Ectodermal cell (in vitro differentiated cells): ENCODE data around the gene CKB. TPM values are rescaled to one million over a fixed set of nuclear protein-coding genes. Genes with fewer than 3 reads are reported as not detected.
A peak's percentile ranks its signal among the peaks of the same experiment; 100 is the strongest.

Experiments
- H3K27ac ChIP-seq: 2 replicates; pipeline ENCODE4 v1.7.0; 2013; ENCODE audit warnings: mild to moderate bottlenecking, low read depth, low read length; ENCODE audit not compliant: insufficient read depth, poor library complexity, severe bottlenecking
- H3K27me3 ChIP-seq: 2 replicates; pipeline ENCODE4 v1.7.0; 2013; ENCODE audit warnings: mild to moderate bottlenecking, low read length; ENCODE audit not compliant: insufficient read depth, control insufficient read depth, poor library complexity, severe bottlenecking
- H3K36me3 ChIP-seq: one replicate; pipeline ENCODE4 v1.7.0; 2013; ENCODE audit warnings: low read length; ENCODE audit not compliant: control insufficient read depth, insufficient read depth
- H3K4me1 ChIP-seq: one replicate; pipeline ENCODE4 v1.7.0; 2013; ENCODE audit warnings: low read length; ENCODE audit not compliant: control insufficient read depth, insufficient read depth
- H3K4me3 ChIP-seq: 2 replicates; pipeline ENCODE4 v1.7.0; 2013; ENCODE audit warnings: low read depth, low read length, control low read depth; ENCODE audit not compliant: insufficient read depth
- H3K9me3 ChIP-seq: 2 replicates; pipeline ENCODE4 v1.7.0; 2013; ENCODE audit warnings: mild to moderate bottlenecking, low read length, moderate library complexity; ENCODE audit not compliant: control insufficient read depth
- WGBS, 2 experiments: methylation state at CpG; one replicate each; pipeline ENCODE4 v1.1.7; 2013; ENCODE audit warnings: missing lambda C conversion rate in 2 of 2; 5-methylcytosine and 5-hydroxymethylcytosine counted together
- polyA plus RNA-seq, 4 experiments: library from polyadenylated mRNA; stranded (reverse); fragments of 50-300 nt; gene quantifications; one replicate each; pipeline ENCODE4 v1.2.3, GENCODE V29; 2013

Gene CKB
- polyA plus RNA-seq (2013, experiment 1 of 4), result 293 TPM
- polyA plus RNA-seq (2013, experiment 2 of 4), result 253 TPM
- polyA plus RNA-seq (2013, experiment 3 of 4), result 281 TPM
- 303 TPM for polyA plus RNA-seq (2013, experiment 4 of 4)

DNA sequence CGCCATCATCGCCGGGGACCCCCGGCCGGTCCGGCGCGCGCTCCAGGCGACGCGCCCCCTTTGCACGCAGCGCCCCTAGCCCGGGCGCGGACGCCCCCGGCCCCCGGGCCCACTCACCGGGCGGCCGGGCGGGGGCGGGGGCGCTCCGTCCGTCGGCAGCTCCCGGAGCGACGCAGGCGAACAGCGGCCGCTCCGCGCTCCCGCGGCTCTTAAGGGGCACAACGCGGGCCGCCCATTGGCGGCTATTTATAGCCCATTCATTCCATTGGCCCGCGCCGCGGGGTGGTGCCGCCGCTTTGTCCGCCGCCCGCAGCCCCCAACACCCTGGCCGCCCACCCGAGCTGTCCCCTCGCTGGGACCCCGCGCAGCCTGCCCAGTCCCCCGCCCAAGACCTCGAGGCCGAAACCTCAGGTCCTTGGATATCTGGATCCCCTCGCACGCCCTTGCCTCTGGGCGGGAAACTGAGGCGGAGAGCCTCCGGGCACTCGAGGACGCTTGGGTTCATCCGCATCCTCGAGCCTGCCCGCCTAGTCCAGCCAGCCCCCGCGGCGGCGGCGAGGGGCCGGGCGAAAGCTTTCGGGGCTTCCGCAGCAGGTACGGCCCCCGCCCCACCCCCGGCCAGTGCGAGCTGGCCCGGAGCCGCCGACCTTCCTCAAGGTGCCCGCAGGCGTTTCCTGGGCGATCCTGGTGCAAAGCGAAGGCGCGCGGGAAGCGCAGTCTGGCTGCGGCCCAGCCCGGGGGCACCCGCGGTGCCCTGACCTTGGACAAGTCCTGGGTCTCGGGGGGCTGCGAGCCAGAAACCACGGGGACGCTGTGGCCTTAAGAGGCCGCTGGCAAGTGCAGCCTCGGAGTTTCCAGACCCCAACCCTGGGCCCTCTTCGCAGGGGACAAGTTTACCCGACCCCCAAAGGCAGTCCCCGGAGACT is at the start of gene CKB:
TSS of gene CKB (minus strand) at position 182 of the 926 bp plus-strand sequence. CDS start 337 bp downstream, outside the sequence.
- H3K4me1 ChIP-seq, result peaks cover 40% of the 10 kb centered on the region

GRCh38 chr14:103569408-103569807 is 46.8 kb upstream of the CKB start:
- Histone ChIP-seq H3K4me3 (no peak overlapping the region), H3K9me3 (no peaks in the 10 kb centered on the region), H3K27me3 (no peaks in the 10 kb centered on the region), H3K4me1 (no peaks in the 10 kb centered on the region), H3K27ac (no peak overlapping the region), H3K36me3 (no peaks in the 10 kb centered on the region)
- WGBS, 2 experiments, result 90 to 92% methylated on average over 11 of the region's 11 CpGs

More for the DNA sequence above, at the start of gene CKB:
- H3K27ac ChIP-seq, result peak within 1 kb of the TSS; percentile 16
- H3K9me3 ChIP-seq, result no peaks in the 10 kb centered on the region
- peak within 1 kb of the TSS; percentile 67 for H3K4me3 ChIP-seq
- peaks cover 38% of the 10 kb centered on the region for H3K27me3 ChIP-seq
- H3K36me3 ChIP-seq, result no peaks in the 10 kb centered on the region
- WGBS, 2 experiments, result 1 to 2% methylated on average over 107 of the region's 107 CpGs

DNA sequence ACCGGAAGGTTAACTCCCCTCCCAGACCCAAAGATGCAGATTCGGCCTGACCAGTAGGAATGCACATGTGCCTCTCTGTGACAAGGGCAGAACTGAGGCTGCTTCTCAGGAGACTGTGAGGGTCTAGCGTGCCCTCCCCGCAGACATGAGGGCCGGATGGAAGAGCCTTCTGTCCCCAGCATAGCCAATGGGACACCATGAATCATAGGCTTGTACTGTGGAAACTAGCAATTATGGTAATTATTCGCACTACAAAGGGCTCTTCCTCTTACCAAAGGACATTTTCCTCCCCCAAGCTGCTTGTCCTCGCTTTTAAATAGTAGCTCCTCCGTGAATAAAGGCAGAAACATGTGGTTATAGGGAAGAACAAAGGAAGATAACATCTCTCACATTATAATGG is 46.3 kb upstream of the CKB start:
- no peak overlapping the region for H3K4me3 ChIP-seq

GRCh38 chr14:103563844-103564505 is 41.3 kb upstream of the CKB start:
- Histone ChIP-seq H3K36me3 (peaks cover 9% of the 10 kb centered on the region), H3K27ac (no peak overlapping the region), H3K4me3 (peak overlapping the region; percentile 98), H3K4me1 (peaks cover 8% of the 10 kb centered on the region), H3K9me3 (no peaks in the 10 kb centered on the region), H3K27me3 (no peaks in the 10 kb centered on the region)
- WGBS, 2 experiments, result 80 to 81% methylated on average over 21 of the region's 21 CpGs

More for the DNA sequence above, 46.3 kb upstream of the CKB start:
- peaks cover 3% of the 10 kb centered on the region for H3K4me1 ChIP-seq
- no peaks in the 10 kb centered on the region for H3K9me3 ChIP-seq
- WGBS, 2 experiments, result 69 to 71% methylated on average over 6 to 8 of the region's 8 CpGs
- H3K36me3 ChIP-seq, result no peaks in the 10 kb centered on the region
- no peak overlapping the region for H3K27ac ChIP-seq
- H3K27me3 ChIP-seq, result no peaks in the 10 kb centered on the region

GRCh38 chr14:103563226-103563620 is 40.6 kb upstream of the CKB start:
- peak overlapping the region; percentile 98 for H3K4me3 ChIP-seq
- H3K4me1 ChIP-seq, result peaks cover 8% of the 10 kb centered on the region
- H3K9me3 ChIP-seq, result no peaks in the 10 kb centered on the region
- H3K36me3 ChIP-seq, result peaks cover 9% of the 10 kb centered on the region
- no peaks in the 10 kb centered on the region for H3K27me3 ChIP-seq
- H3K27ac ChIP-seq, result peak overlapping the region; percentile 93
- WGBS, 2 experiments, result 2 to 3% methylated on average over 22 of the region's 22 CpGs

GRCh38 chr14:103562429-103563225 is 40.0 kb upstream of the CKB start, which contains the start of the genes BAG5 and COA8:
TSS of gene BAG5 (minus strand) at chr14:103562657. CDS start at chr14:103561164, 1,493 bp downstream.
TSS of gene COA8 (plus strand) at chr14:103562960. CDS start at chr14:103563002, 42 bp downstream.
- peak within 1 kb of the TSS; percentile 98 for H3K4me3 ChIP-seq
- H3K27ac ChIP-seq, result peak within 1 kb of the TSS; percentile 93
- H3K27me3 ChIP-seq, result no peaks in the 10 kb centered on the region
- H3K36me3 ChIP-seq, result peaks cover 9% of the 10 kb centered on the region
- WGBS, 2 experiments, result 0% methylated on average over 109 of the region's 109 CpGs
- H3K9me3 ChIP-seq, result no peaks in the 10 kb centered on the region
- peaks cover 8% of the 10 kb centered on the region for H3K4me1 ChIP-seq

DNA sequence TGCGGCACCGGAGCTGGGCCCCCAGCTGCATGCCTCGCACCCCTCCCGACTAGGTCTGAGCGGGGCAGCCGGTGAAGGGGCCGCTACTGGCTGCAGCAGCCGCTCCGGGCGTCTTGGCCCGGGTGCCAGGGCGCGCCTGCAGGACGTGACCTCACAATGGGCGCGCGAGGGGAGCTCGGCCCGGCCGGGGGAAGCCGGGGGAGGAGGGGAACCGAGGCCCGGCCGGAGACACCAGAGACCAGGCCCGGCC is 39.5 kb upstream of the CKB start:
- WGBS, 2 experiments, result 0% methylated on average over 25 of the region's 25 CpGs
- no peaks in the 10 kb centered on the region for H3K27me3 ChIP-seq
- H3K27ac ChIP-seq, result peak overlapping the region; percentile 93
- H3K36me3 ChIP-seq, result peaks cover 9% of the 10 kb centered on the region
- no peaks in the 10 kb centered on the region for H3K9me3 ChIP-seq
- peaks cover 8% of the 10 kb centered on the region for H3K4me1 ChIP-seq
- peak overlapping the region; percentile 98 for H3K4me3 ChIP-seq

DNA sequence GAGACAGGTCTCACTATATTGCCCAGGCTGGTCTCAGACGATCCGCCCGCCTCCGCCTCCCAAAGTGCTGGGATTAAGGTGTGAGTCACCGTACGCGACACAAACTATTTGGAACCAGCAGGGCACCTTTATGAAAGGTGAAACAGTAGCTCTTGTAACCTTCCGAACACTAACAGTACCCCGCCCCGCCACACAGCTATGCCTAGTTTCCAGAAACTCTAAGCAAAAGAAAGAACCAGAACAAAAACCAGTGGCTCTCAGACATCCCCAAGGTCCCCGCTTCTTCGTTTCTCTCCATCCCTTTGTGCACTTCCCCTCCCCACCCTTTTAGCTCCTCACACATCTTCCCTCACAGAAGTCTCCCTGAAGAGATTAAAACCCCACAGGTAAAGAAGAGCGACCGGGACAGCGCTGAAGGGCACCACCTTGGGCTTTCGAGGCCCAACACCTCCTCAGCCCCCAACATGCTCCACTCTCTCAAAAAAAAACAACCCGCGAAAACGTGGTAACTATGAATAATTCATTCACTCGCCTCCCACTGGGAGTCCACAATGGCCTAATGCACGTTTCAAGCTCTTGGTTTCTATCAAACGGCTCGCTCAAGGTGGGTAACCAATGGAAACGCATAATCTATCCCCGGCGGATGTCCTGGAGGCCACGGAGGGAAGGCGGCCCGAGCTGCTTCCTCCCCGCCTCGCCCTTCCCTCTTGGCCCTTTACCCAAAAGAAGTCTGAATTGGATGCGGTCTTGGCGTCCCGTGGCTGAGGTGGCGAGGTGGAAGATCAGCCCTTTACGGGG is 39.0 kb upstream of the CKB start:
- Histone ChIP-seq H3K9me3 (no peaks in the 10 kb centered on the region), H3K4me1 (peaks cover 8% of the 10 kb centered on the region), H3K36me3 (peaks cover 9% of the 10 kb centered on the region), H3K27me3 (no peaks in the 10 kb centered on the region), H3K27ac (peak overlapping the region; percentile 93), H3K4me3 (peak overlapping the region; percentile 98)
- 4 to 5% methylated on average over 36 of the region's 36 CpGs for WGBS, 2 experiments

GRCh38 chr14:103560691-103561090 is 38.1 kb upstream of the CKB start:
- peaks cover 9% of the 10 kb centered on the region for H3K36me3 ChIP-seq
- peaks cover 8% of the 10 kb centered on the region for H3K4me1 ChIP-seq
- H3K27ac ChIP-seq, result no peak overlapping the region
- no peaks in the 10 kb centered on the region for H3K27me3 ChIP-seq
- H3K9me3 ChIP-seq, result no peaks in the 10 kb centered on the region
- 93 to 94% methylated on average over 8 of the region's 8 CpGs for WGBS, 2 experiments
- peak overlapping the region; percentile 98 for H3K4me3 ChIP-seq
